Psoas muscle (tissue), 8 donors: ENCODE results near the gene C2orf80. TPM values are rescaled to one million over a fixed set of nuclear protein-coding genes. Genes with fewer than 3 reads are reported as not detected.

Experiments used
- ATAC-seq, 4 donors: fragments of 200-7000 bp; cut with Tn5 transposase; one replicate each; pipeline ENCODE4 v1.9.1; 2020; ENCODE audit warnings: moderate library complexity in 3 of 4, mild to moderate bottlenecking in 2 of 4
- DNase-seq, 2 donors: peaks; one replicate each; pipeline ENCODE4 v3.0.0-alpha.2; 2020
- H3K27ac ChIP-seq: fragments of 200-600 bp; one replicate; pipeline ENCODE4 v1.8.0; 2022
- H3K27me3 ChIP-seq, 3 donors: fragments of 200-600 bp in 1 of 3; one replicate each; pipeline versions ENCODE4 v1.6.1 to v1.8.0; 2013 to 2022; ENCODE audit warnings: low read length in 2 of 3, mild to moderate bottlenecking in 2 of 3, moderate library complexity in 1 of 3; ENCODE audit not compliant: insufficient read depth in 3 of 3
- H3K36me3 ChIP-seq, 2 donors: fragments of 200-600 bp in 1 of 2; one replicate each; pipeline versions ENCODE4 v1.6.1 to v1.8.0; 2013 to 2022; ENCODE audit warnings: low read depth in 1 of 2, mild to moderate bottlenecking in 1 of 2, moderate library complexity in 1 of 2; ENCODE audit not compliant: insufficient read depth in 1 of 2
- H3K4me1 ChIP-seq: fragments of 200-600 bp; one replicate; pipeline ENCODE4 v1.8.0; 2022
- H3K4me3 ChIP-seq: fragments of 200-600 bp; one replicate; pipeline ENCODE4 v1.8.0; 2022; ENCODE audit warnings: mild to moderate bottlenecking
- H3K9me3 ChIP-seq: fragments of 200-600 bp; one replicate; pipeline ENCODE4 v1.8.0; 2022
- CTCF ChIP-seq: fragments of 200-600 bp; IDR thresholded peaks from one replicate; pipeline ENCODE4 v1.8.0; 2022; ENCODE audit warnings: antibody characterized with exemption
- WGBS, 3 donors: extraction: QIAGEN DNeasy Blood & Tissue Kit; methylation state at CpG; one replicate each; pipeline versions ENCODE4 v1.1.6 to v1.1.7; 2013; 5-methylcytosine and 5-hydroxymethylcytosine counted together
- intact Hi-C, 2 donors: fragments of 100-400 bp; cut with DNase I; formaldehyde crosslinking; loops; one replicate each; pipeline versions ENCODE4 v1.11.0 to v1.14.2; 2022
- polyA plus RNA-seq, 3 donors: library from polyadenylated mRNA; stranded (reverse); fragments of 200-250 nt; gene quantifications; one replicate each; pipeline ENCODE4 v1.2.3, GENCODE V29; 2013
- total RNA-seq, 4 donors: library from RNA; stranded (reverse); fragmentation: NEBNext Ultra II Directional in 2 of 4; extraction: Animal tissue kit (Norgen Biotek cat#: 25700) in 2 of 4; gene quantifications; one replicate each; pipeline versions ENCODE4 v1.2.1 to v1.2.4, GENCODE V29; 2021 to 2023
- donor health status: healthy with polysubstance abuse.
- donor health status: DM: no; HTN: no; CAD: no; lungs with moderate emphysema.
- donor health status: Bipolar disorder and iron deficiency.
- donor health status: healthy.
- donor health status: DM: yes; HTN: yes; CAD: no.
- donor health status: DM: no; HTN: no; CAD: no.
- donor health status: DM: no; HTN: no; CAD: no.
- donor health status: DM: yes; HTN: yes; CAD: no.

The C2orf80 gene
- total and polyA plus RNA-seq, 7 donors = 0.04 TPM; not detected in 6

GRCh38 chr2:208164951-208165755 is 24.7 kb downstream of the C2orf80 start:
- WGBS, 3 donors = 65 to 67% (median 66%) methylated on average over 2 of the region's 2 CpGs
- no peak for TF ChIP-seq CTCF
- intact Hi-C loops = no loop called here
- Histone ChIP-seq H3K4me1 (no peaks in the 10 kb centered on the region), H3K36me3 (no peaks in the 10 kb centered on the region), H3K27ac (no peak overlapping the region), H3K4me3 (no peak overlapping the region), H3K27me3 (no peaks in the 10 kb centered on the region), H3K9me3 (no peaks in the 10 kb centered on the region)
- DNase-seq = no peak
- ATAC-seq = no peak

GRCh38 chr2:208163489-208163888 is 26.3 kb downstream of the C2orf80 start, which contains the start of gene CRYGA:
CRYGA (minus strand) TSS chr2:208163589; CDS start chr2:208163556, 33 bp downstream.
- no peak for ATAC-seq
- Histone ChIP-seq H3K4me1 (no peaks in the 10 kb centered on the region), H3K27ac (no peak within 1 kb of the TSS), H3K9me3 (no peaks in the 10 kb centered on the region), H3K4me3 (no peak within 1 kb of the TSS), H3K36me3 (no peaks in the 10 kb centered on the region), H3K27me3 (no peaks in the 10 kb centered on the region)
- TF ChIP-seq CTCF = no peak
- DNase-seq = no peak
- intact Hi-C loops = no loop called here
- WGBS, 3 donors = 63 to 71% (median 67%) methylated on average over 2 of the region's 2 CpGs

- no peak for TF ChIP-seq CTCF
- no peak for ATAC-seq
- H3K27me3 ChIP-seq = no peaks in the 10 kb centered on the region
Measured at GRCh38 chr2:208156439-208156838, 33.4 kb downstream of the C2orf80 start.

GRCh38 chr2:208153156-208153555 is 36.7 kb downstream of the C2orf80 start:
- no peak for DNase-seq
- no peaks in the 10 kb centered on the region for H3K4me1 ChIP-seq
- H3K4me3 ChIP-seq = no peak overlapping the region
- H3K9me3 ChIP-seq = no peaks in the 10 kb centered on the region
- no peak for ATAC-seq
- intact Hi-C loops = no loop called here
- no peak for TF ChIP-seq CTCF
- H3K36me3 ChIP-seq = no peaks in the 10 kb centered on the region
- no peak overlapping the region for H3K27ac ChIP-seq
- H3K27me3 ChIP-seq = no peaks in the 10 kb centered on the region

More at GRCh38 chr2:208156439-208156838, 33.4 kb downstream of the C2orf80 start:
- H3K9me3 ChIP-seq = no peaks in the 10 kb centered on the region
- 64 to 75% (median 70%) methylated on average over 2 of the region's 2 CpGs for WGBS, 3 donors
- no peak overlapping the region for H3K4me3 ChIP-seq
- intact Hi-C loops = no loop called here
- no peaks in the 10 kb centered on the region for H3K4me1 ChIP-seq
- no peaks in the 10 kb centered on the region for H3K36me3 ChIP-seq
- H3K27ac ChIP-seq = no peak overlapping the region
- DNase-seq = no peak
